Measurements from ENCODE around the gene IFNL2.
"Not testable (repeated sequence)": the region's sequence is repeated elsewhere in the genome, so short reads cannot be mapped to it uniquely, and the experiment has no call there.

Gene IFNL2

DNA sequence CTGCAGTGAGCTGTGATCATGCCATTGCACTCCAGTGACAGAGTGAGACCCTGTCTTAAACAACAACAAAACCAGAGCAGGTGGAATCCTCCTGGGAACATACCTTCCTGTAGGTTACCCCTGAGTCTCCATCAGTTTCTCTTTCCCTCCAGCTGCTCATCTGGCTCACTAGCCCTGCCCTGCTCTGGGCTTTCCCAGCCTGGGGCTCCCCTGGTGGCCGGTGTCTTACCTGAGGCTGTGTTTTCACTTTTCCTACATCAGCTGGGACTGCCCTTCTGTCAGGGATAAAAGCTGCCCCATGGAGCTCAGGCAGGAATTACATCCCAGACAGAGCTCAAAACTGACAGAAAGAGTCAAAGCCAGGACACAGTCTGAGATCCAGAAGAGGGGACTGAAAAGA is at the start of gene IFNL2:
Gene IFNL2 (plus strand): TSS at position 312 of the 400 bp plus-strand sequence. CDS start 173 bp downstream, outside the sequence.
- not testable (repeated sequence) for DNase-seq (ENCODE audit: low spot score)

DNA sequence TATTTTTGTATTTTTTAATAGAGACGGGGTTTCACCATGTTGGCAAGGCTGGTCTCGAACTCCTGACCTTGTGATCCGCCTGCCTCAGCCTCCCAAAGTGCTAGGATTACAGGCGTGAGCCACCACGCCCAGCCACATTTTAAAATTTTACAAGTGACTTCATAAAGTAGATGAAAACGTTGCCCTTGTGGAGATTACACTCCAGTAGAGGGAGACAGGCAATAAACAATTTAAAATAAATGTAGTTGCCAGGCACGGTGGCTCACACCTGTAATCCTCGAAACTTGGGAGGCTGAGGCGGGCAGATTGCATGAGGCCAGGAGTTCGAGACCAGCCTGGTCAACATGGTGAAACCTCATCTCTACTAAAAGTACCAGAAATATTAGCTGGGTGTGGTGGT is 49.1 kb upstream of the IFNL2 start:
- DNase-seq (ENCODE audit: low spot score) = not testable (repeated sequence)

DNA sequence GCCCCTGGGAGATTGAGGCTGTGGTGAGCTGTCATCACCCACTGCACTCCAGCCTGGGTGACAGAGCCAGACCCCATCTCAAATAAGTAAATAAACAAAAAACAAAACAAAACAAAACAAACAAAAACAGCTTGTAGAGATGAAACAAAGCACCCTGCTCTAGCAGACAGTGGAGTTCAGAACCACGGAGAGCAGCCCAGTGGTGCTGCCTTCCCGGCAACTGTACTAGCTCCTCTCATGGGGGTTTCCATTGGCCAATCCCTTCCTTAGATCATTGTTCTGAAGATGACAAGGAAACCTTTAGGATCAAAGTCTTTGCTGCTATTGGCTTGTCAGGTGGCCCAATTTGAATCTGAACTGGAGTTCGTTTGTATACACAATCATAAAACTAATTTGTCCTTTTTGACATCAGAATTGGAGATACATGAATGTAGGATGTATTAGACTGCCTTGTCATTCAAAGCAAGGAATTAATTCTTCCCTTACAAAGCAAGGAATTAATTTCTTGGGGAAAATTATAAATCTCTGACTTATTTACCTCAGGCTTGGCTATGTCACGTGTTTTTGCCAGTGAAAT is 44.4 kb upstream of the IFNL2 start:
- no peak for DNase-seq (ENCODE audit: low spot score)

DNA sequence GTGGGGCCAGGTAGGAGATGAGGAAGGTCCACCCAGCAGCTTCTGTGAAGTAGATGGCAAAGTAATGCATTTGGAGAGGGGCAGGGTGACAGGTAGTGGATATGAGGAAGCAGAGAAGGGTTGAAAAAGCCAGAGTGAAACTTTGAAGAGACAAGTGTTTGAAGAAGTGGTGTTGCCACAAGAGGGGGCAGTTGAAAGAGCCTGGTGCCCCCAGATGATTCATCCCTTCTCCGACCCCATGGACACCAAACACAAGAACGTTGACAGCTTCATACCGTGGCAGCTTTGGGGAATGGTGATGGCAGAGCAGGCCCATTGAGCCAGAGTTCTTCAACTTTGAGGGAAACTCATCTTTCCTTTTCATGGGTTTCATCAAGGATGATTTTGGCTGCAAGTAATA is 43.3 kb upstream of the IFNL2 start:
- no peak for DNase-seq (ENCODE audit: low spot score)

DNA sequence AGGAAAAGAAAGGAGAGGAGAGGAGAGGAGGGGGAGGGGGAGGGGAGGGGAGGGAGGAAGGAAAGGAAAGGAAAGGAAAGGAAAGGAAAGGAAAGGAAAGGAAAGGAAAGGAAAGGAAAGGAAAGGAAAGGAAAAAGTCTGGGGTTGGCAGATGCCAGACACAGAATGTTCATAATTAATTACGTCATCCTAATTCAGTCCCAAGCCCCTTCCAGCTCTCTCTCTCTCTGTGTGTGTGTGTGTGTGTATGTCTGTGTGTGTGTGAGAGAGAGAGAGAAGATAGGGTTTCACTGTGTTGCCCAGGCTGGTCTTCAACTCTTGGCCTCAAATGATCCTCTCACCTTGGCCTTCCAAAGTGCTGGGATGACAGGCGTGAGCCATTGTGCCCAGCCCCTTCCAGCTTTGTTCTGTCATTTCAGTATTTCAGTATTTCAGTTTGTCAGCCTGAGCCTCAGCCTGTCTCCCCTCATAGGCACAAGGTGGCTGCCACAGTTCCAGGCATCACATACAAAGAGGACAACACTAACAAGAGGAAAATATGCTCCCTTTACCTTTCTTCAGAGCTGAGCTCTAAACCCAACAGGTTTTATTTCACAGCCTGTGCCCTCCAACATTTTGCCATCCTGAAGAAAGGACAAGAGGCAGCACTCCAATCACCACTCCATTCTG is 38.0 kb upstream of the IFNL2 start:
- DNase-seq (ENCODE audit: low spot score) = no peak

DNA sequence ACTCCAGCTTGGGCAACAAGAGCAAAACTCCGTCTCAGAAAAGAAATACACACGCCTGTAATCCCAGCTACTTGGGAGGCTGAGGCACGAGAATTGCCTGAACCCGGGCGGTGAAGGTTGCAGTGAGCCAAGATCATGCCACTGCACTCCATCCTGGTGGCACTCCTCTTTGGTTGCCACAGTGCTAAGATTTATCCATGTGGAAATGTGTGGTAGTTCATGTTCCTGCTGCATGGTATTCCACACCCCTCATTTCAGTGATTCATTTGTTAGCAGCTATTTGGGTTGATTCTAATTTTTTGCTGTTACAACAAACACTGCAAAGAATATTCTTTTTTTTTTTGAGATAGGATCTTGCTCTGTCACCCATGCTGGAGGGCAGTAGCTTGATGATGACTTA is 35.5 kb upstream of the IFNL2 start:
- DNase-seq (ENCODE audit: low spot score) = no peak

DNA sequence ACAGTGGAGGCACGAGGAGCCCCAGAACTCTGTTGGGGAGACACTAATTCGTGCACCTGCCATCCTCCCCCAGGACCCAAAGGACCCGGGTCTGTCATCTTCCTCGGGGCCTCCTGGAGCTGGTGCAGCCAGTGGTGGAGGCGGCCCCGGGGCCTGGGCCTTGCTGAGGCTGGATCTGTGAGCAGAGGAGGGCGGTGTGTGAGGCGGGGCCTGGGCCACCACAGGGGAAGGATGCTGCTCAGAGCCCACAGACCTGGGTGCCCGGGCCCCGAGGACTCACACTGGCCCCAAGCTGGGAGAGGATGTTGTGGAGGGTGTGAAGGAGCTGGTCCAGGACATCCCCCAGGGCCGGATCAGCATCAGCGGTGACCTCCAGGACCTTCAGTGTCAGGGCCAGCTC is 31.7 kb upstream of the IFNL2 start:
- no peak for DNase-seq (ENCODE audit: low spot score)

DNA sequence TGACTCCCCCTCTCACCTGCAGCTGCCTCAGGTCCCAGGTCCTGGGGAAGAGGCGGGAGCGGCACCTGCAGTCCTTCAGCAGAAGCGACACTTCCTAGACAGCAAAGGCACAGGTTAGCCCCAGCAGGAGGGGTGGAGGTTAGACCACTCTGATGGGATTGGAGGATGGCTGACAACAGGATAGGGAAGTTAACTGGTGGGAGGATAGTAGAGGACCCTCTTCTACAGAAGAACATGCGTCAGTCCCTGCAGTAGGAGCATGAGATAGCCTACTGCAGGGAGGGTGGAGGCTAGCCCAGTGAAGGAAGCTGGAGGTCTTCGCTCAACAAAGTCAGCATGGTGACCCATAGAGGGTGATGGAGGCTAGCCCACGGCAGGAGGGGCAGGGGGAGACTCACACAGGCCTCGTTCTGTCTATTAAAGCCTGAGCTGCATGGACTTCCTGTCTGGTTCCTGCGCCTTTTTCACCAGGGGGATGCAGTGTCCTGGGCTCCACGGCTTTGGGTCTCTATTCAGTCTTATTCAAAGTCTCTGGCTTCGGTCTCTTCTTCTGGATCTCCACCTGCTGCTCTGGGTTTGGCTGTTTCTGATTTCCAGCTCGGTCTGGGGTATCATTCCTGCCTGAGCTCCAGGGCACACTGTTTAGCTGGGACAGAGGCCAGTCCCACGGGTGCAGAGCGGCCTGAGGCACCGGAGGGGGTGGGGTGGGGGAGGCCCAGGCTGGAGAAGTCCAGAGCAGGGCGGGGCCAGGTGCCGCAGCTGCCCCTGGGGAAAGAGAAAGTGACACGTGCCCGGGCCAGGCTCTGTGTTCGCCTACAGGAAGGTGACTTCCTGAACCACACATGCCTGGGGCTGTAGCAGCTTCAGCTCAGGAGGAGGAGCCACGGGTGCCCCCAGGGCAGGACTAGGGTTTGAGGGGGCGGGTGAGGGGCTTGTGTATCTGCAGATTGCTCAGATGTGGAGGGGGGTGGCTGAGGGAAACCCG is 30.7 kb upstream of the IFNL2 start:
- DNase-seq (ENCODE audit: low spot score) = no peak

DNA sequence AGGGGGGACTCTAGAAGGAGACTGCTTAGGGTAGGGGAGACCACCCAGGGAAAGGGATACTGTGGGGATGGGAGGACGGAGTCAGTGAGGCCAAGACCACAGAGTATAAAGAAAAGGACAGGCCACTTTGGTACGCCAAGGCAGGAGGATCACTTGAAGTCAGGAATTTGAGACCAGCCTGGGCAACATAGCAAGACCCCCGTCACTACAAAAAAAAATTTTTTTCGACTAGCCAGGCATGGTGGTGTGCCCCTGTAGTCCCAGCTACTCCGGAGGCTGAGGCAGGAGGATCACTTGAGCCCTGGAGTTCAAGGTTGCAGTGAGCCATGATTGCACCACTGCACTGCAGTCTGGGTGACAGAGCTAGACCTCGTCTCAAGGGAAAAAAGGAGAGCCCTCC is 30.0 kb upstream of the IFNL2 start:
- no peak for DNase-seq (ENCODE audit: low spot score)

DNA sequence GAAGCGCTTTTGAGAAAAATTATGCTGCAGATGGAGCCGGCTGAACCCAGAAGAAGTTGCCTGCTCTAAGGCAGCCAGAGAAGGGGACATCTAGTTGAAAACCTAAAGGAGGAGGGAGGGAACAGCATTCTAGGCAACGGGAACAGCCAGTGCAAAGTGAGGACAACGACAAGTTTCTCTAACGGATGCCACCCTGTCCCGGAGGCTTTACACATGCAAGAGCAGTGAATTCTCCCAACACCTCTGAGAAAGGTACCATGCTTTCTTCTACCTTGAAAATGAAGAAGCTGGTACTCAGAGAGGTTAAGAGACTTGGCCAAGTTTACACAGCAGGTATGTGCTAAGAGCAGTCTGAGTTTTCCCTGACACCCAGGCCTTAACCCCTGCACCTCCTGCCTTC is 29.3 kb upstream of the IFNL2 start:
- no peak for DNase-seq (ENCODE audit: low spot score)

DNA sequence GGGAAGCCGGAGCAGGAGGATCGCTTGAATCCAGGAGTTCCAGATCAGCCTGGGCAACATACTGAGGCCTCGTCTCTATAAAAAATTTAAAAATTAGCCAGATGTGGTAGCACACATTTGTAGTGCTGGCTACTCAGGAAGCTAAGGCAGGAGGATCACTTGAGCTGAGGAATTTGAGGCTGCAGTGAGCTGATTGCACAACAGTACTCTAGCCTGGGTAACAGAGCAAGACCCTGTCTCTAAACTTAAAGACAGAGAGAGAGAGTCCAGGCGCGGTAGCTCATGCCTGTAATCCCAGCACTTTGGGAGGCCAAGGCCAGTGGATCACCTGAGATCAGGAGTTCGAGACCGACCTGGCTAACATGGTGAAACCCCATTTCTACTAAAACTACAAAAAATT is 27.8 kb upstream of the IFNL2 start:
- no peak for DNase-seq (ENCODE audit: low spot score)

DNA sequence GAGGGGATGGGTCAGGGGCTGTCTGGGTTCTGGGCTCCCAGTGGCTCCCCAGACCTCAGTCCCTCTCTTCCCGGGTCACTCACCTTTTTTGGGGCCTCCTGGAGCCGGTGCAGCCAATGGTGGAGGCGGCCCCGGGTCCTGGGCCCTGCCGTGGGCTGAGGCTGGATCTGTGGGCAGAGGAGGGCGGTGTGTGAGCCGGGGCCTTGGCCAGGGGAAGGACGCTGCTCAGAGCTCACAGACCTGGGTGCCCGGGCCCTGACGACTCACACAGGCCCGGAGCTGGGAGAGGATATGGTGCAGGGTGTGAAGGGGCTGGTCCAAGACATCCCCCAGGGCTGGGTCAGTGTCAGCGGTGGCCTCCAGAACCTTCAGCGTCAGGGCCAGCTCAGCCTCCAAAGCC is 24.5 kb upstream of the IFNL2 start:
- not testable (repeated sequence) for DNase-seq (ENCODE audit: low spot score)

DNA sequence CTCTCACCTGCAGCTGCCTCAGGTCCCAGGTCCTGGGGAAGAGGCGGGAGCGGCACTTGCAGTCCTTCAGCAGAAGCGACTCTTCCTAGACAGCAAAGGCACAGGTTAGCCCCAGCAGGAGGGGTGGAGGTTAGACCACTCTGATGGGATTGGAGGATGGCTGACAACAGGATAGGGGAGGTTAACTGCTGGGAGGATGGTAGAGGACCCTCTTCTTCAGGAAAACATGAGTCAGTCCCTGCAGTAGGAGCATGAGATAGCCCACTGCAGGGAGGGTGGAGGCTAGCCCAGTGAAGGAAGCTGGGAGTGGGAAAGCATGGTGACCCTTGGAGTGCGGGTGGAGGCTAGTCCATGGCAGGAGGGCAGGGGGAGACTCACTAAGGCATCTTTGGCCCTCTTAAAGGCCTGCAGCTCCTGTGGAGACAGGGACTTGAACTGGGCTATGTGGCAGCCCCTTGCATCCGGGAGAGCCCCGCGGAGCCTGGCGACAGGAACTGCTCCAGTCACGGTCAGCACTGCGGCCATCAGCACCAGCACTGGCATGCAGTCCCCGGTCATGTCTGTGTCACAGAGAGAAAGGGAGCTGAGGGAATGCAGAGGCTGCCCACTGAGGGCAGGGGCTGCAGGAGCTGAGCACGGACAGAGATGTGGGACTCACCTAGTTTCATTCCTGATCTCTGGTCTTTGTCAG is 23.6 kb upstream of the IFNL2 start, which contains the start of gene IFNL3:
Gene IFNL3 (minus strand): TSS at position 597 of the 691 bp plus-strand sequence. CDS start 39 bp downstream, at position 558.
- not testable (repeated sequence) for DNase-seq (ENCODE audit: low spot score)

DNA sequence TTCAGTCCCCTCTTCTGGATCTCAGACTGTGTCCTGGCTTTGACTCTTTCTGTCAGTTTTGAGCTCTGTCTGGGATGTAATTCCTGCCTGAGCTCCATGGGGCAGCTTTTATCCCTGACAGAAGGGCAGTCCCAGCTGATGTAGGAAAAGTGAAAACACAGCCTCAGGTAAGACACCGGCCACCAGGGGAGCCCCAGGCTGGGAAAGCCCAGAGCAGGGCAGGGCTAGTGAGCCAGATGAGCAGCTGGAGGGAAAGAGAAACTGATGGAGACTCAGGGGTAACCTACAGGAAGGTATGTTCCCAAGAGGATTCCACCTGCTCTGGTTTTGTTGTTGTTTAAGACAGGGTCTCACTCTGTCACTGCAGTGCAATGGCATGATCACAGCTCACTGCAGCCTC is 23.0 kb upstream of the IFNL2 start:
- not testable (repeated sequence) for DNase-seq (ENCODE audit: low spot score)

DNA sequence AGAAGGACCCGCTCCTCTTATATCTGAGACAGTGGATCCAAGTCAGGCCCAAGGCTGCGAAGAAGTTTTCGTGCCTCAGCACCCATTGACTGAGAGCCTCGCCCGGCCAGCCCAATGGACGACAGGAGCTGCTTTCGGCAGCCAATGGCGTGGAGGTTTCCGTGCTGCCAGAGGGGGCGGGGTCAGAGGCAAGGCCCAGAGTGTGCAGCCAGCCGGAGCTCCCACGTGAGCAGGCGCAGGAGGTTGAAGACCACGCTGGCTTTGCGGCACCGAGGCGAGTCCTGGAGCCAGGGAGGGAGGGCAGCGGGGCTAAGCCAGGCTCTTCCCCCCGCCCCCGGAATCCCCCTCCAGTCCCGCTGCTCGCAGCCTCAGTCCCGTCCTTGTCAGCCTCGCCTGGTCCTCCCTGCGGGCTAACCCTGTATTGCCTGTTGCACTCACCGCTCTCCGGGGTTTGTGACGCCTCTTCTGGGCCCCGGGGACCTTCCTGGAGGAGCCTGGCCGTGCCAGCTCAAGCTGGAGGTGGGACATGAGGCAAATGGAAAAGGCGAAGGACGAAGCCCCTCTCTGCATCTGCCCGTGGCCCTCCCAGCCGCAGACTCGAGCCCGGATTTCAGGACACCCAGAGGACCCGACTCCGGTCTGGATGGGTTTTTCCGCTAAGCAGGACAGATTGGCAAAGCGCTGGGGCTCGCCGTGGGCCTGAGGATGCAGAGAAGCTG is 21.1 kb upstream of the IFNL2 start:
- DNase-seq (ENCODE audit: low spot score) = no peak

DNA sequence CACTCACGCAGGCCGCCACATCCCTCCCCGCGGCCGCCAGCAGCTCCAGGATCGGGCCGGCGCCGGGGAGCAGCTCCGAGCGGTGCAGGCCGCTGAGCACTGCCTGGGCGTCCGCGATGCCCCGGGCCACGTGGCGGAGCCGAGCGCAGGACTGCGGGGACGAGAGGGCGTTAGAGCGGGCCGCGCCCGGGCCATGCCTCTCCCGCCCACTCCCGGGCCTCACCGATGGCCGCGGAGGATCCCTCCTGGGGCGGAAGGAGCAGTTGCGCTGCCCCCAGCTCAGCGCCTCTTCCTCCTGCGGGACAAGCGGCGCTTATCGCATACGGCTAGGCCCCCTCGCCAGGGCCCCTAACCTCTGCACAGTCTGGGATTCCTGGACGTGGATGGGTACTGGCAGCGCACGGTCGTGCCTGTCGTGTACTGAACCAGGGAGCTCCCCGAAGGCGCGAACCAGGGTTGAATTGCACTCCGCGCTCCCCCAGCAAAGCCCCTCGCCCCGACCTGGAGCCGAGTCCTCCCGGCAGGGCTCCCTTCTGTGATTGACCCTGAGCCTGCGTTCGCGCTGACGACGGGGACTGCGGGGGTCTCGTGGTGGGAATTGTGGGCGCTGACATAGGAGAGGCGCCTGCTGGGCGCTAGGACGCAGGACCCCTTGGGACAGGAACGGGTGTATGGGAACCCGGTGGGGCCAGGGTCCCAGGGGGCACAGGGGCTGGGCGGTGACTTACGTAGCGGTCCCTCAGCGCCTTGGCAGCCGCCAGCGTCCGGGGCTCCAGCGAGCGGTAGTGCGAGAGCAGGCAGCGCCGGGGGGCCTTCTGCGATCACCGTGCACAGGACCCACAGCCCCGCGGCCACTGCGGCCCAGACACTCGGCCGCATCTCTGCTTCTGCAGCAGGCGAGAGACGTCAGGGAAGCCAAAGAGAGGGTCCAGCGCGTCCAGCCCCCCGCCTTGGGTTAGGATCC is 20.2 kb upstream of the IFNL2 start:
- no peak for DNase-seq (ENCODE audit: low spot score)

DNA sequence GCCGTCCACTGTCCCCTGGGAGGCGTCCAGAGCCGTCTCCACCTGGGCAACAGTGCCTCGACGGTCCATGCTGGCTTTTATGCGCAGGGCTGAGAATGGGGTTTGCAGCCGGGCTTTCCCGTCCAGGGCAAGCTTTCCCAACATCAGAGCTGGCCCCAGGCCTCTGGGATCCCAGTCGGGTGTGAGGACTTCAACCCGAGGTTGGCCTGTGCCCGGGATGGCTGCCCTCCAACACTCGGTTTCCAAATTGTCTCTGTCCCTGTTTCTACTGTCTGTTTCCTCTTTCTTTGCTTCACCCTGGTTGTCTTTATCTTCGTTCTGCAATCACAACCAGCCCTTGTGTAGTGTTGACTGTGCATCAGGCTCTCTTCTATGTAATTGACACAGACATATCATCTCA is 19.4 kb upstream of the IFNL2 start, which contains the start of gene IFNL4:
Gene IFNL4 (minus strand): TSS at position 51 of the 400 bp plus-strand sequence.
- no peak for DNase-seq (ENCODE audit: low spot score)

DNA sequence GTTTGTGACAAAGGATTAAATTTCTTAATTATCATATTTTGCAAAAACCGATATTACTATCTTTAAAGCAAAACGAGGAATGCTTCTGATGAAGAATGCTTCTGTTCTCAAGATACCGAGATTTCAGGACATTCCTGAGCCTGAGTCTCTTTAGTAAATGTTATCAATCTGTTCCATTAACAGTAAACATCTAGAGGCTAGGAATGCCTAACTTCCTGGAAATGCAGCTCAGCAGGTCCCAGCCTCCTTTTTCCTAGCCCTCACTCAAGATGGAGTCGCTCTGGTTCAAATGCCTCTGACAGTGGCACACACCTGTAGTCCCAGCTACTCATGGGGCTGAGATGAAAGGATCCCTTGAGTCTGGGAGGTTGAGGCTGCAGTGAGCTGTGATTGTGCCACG is 17.1 kb upstream of the IFNL2 start:
- no peak for DNase-seq (ENCODE audit: low spot score)

DNA sequence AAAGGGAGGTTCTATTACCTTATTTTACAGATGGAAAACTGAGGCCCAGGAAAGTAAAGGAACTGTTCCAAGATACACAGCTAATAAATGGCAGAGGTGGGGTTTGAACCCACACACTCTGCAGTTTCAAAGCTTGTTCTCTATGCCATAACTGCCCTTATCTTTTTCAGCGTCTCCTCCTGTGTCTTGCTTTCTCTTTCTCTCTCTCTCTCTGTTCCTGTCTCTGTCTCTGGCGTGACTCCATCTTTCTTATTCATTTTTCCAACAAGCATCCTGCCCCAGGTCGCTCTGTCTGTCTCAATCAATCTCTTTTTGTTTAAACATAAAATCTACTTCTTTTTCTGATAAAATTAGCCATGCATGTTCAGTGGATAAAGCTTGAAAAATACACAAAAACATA is 16.4 kb upstream of the IFNL2 start:
- no peak for DNase-seq (ENCODE audit: low spot score)

DNA sequence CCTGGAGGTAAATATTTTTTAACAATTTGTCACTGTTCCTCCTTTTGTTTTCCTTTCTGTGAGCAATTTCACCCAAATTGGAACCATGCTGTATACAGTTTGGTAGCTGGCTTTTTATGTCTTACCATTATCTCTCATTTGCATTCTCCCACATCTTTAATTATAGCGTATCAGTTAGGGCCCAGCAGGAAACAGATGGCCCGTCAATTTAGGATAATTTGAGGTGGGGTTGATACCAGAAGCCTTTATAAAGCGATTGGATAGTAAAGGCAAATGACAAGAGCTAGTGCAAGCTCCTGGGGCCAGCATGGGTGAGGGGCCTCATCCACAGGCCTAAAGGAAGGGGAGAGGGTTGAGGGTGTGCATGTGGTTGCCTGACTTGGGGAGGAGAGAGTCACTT is 15.7 kb upstream of the IFNL2 start:
- no peak for DNase-seq (ENCODE audit: low spot score)

Measured in kidney capillary endothelial cell (primary cell).